ENCODE data around the gene KRTAP5-5.
"Not testable (repeated sequence)": the region's sequence is repeated elsewhere in the genome, so short reads cannot be mapped to it uniquely, and the experiment has no call there.

The KRTAP5-5 gene

GRCh38 chr11:1629326-1630185 lies at the start of gene KRTAP5-5:
Gene KRTAP5-5, plus strand, starts transcription at chr11:1629775. Its CDS starts 66 bp downstream, at chr11:1629841.
- no peak for DNase-seq

DNA sequence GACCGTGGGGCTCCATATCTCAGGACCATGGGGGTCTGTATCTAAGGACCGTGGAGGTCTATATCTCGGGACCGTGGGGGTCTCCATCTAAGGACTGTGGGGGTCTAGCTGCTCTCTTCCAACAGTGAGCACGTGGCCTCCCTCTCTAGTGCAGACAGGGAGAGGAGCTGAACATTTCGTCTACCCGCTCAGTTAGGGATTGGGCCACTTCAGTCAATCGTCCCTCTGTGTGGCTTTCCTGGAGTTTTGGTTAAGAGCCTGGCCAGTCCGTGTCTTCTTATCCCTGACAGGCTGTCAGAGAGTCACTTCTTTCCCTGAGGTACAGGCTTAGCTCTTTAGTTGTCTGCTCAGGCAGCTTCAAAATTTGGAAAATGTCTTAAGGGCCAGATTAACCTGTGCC lies 47.6 kb upstream of the KRTAP5-5 start:
- no peak for DNase-seq

DNA sequence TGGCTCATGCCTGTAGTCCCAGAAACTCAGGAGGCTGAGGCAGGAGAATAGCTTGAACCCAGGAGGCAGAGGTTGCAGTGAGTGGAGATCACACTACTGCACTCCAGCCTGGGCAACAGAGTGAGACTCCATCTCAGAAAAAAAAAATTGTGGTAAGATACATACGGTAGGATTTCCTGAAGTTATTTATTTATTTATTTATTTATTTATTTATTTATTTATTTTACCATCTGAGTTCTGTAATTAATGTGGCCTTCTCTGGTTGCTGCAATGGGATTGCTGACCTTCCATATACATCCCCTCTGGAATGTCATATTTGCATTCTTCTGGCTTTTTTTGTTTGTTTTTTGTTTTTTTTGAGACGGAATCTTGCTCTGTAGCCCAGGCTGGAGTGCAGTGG lies 46.7 kb upstream of the KRTAP5-5 start:
- DNase-seq: not testable (repeated sequence)

DNA sequence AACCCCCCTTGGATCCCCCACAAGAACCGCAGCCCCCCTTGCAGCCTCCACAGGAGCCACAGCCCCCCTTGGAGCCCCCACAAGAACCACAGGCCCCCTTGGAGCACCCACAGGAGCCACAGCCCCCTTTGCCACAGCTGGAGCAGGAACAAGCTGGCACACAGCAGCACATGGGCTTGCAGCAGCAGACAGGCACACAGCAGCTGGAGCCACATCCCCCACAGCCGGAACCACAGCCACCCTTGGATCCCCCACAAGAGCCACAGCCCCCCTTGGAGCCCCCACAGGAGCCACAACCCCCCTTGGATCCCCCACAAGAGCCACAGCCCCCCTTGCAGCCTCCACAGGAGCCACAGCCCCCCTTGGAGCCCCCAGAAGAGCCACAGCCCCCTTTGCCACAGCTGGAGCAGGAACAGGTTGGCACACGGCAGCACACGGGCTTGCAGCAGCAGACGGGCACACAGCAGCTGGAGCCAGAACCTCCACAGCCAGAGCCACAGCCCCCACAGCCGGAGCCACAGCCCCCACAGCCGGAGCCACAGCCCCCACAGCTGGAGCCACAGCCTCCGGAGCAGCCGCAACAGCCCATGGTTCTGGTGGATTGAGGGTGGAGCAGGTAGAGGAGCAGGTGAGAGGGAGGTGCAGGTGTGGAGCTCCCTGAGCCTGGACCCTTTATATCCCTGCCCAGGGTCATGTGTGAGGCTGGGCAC lies 44.8 kb upstream of the KRTAP5-5 start, which contains the start of gene KRTAP5-1:
Gene KRTAP5-1 (minus strand): TSS at position 623 of the 710 bp plus-strand sequence. CDS start 34 bp downstream, at position 589.
- DNase-seq: not testable (repeated sequence)

DNA sequence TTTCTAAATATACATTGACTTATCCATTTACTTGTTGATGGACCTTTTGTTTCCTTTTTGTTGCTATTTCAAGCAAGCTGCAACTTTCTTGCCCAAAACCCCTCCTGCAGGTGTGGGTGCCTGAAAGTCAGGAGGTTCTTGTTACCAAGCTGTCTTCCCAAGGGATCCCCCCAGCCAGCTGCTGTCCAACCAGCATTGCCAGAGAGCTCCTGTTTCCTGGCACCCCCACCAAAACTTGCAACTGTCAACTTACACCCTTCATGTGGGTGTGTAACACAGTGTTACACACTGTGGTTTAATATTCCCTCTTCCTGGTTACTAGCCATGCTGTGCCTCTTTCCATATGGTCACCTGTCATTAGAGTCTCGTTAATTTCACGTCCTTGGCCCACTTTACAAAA lies 42.9 kb upstream of the KRTAP5-5 start:
- no peak for DNase-seq

GRCh38 chr11:1589191-1589963 lies 40.2 kb upstream of the KRTAP5-5 start:
- DNase-seq: not testable (repeated sequence)

DNA sequence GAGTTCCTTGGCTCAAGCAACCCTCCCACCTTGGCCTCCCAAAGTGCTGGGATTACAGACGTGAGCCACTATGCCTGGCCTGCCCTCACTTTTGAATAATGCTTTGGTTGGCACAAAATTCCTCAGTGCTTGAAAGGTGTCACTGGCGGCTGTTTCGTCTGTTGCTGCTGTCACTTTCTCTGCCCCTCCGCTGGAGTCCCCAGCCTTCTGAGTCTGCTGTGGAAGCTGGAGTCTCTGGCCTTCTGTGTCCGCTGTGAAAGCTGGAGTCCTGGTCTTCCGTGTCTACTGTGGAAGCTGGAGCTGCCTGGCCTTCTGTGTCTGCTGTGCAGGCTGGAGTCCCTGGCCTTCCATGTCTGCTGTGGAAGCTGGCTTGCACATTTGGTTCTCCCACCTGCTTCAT lies 39.6 kb upstream of the KRTAP5-5 start:
- DNase-seq: no peak

DNA sequence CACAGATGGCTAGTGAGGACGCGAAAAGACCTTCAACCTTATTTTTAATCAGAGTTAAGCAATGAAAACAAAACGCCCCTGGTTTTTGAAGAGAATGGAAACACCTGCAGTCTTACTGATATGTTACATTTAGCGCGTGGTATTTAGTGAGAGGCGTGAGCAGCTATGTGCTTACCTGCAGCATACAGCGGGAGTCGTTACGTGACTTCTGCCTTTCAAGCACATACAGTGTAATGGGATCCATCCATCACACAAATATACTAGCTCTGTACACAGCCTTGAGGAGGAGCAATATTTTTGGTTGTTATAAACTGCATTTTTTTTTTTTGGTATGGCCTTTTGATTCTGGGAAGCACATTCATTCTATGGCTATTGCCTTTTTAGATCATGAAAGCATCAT lies 36.9 kb upstream of the KRTAP5-5 start:
- no peak for DNase-seq

GRCh38 chr11:1595994-1596575 lies 33.5 kb upstream of the KRTAP5-5 start:
- DNase-seq: not testable (repeated sequence)

DNA sequence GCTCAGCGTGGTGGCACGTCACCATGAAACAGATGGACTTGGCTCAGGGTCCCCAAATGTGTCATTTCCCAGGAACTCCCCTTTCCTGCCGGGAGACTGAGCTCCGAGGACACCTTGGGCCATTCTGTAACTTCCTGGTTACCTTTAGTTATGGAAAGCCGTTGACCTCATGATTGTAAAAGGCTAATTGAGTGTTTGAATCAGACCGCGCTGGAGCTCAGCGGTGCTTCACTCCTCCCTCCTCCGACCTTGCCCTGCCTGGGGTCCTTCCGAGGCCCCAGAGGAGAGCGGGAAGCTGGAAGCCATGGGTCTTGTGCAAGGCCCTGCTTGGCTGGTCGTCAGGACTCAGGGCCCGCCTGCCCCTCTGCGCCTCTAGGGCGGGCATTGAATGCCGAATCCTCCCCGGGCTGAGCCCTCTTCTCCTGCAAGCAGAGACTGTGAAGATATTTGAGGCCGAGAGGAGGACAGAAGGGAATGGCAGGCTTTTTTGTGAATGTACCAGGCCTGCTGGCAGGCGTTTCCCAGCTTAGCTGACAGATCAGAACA lies 32.9 kb upstream of the KRTAP5-5 start:
- DNase-seq: not testable (repeated sequence)

DNA sequence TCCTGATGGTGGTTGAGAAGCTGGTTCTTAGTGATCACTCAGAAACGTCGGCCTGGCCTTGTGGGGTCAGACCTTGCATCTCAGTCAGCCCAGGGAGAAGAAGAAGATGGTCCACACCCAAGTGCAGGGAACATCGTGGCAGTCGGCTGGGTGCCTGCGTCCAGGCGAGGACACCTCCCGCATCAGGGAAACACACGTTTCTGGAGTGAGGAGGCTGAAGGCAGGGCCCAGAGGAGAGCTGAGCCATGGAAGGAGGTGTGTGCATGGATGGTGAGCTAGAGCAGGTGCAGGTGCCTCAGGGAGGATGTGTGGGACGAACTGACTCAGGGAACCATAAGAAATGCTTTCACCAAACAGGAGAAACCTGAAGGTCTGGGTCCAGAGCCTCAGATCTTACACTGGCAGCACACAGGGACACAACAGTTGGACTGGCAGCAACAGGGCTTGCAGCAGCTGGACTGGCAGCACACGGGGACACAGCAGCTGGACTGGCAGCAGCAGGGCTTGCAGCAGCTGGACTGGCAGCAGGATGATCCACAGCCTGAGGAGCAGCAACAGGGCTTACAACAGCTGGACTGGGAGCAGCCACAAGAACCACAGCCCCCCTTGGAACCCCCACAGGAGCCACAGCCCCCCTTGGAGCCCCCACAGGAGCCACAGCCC lies 32.1 kb upstream of the KRTAP5-5 start:
- no peak for DNase-seq

DNA sequence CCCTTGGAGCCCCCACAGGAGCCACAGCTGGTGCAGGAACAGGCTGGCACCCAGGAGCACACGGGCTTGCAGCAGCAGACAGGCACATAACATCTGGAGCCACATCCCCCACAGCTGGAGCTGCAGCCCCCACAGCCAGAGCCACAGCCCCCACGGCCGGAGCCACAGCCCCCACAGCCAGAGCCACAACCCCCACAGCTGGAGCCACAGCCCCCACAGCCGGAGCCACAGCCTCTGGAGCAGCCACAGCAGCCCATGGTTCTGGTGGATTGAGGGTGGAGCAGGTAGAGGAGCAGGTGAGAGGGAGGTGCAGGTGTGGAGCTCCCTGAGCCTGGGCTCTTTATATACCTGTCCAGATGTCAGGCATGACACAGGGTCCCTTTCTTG lies 31.6 kb upstream of the KRTAP5-5 start, which contains the start of gene KRTAP5-2:
Gene KRTAP5-2 (minus strand): TSS at position 301 of the 387 bp plus-strand sequence. CDS start 44 bp downstream, at position 257.
- DNase-seq: no peak

DNA sequence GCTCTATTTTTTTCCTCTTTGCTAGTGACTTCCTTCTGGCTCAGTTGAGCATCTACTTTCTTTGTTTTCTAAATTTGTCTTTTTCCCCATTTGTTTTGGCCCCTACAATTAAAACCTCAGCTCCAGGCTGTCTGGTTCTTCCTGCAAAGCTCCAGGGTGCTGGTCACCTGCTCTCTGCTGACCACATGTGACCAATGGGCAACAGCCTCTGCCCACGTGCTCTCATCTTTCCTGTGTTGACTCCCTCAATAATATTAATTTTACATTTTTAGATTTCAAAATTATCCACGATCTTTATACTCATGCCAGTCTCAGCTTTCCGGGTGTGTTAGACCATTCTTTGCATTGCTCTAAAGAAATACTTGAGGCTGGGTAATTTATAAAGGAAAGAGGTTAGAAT lies 31.2 kb upstream of the KRTAP5-5 start:
- DNase-seq: not testable (repeated sequence)

DNA sequence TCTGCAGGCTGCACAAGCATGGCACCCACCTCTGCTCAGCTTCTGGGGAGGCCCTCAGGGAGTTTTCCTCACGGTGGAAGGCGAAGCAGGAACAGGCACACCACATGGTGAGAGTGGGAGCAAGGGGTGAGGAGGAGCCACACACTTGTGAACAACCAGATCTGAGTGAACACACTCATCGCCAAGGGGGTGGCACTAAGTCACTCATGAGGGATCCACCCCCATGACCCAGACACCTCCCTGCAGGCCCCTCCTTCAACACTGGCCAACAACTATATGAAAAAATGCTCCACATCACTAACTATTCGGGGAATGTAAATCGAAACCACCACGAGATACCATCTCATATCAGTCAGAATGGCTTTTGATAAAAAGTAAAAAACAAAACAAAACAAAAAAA lies 30.8 kb upstream of the KRTAP5-5 start:
- DNase-seq: no peak

DNA sequence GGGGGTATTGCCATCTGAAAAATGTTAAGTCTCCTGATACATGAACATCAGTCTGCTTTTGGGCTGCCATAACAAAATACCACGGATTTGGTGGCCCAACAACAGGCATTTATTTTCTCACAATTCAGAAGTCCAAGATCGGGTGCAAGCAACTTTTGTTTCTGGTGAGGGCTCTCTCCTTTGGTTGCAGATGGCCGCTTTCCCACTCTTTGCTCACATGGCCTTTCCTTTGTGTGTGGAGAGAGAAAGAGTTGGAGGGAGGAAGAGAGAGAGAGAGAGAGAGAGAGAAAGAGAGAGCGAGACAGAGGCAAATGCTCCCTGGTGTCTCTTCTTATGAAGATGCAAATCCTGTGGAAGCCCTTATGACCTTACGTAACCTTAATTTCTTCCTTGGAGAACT lies 28.9 kb upstream of the KRTAP5-5 start:
- DNase-seq: no peak

DNA sequence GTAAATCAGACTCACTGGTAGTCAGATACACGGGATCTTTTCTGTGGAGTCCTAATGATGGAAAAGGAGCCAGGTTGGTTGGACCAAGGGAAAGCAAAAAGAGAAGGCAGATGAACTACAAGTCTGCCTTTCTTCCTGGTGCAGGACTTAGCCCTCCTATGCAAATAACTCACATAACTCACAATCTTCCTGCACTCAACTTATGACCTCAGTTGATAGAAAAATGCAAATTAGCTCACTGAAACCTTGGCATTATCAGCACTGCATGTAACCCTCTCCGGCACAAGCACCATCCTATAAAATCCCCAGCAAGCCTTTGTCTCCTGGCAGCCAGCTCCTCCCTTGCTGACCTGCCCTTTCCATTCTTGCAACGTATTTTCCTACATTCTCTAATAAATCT lies 27.9 kb upstream of the KRTAP5-5 start:
- DNase-seq: not testable (repeated sequence)

DNA sequence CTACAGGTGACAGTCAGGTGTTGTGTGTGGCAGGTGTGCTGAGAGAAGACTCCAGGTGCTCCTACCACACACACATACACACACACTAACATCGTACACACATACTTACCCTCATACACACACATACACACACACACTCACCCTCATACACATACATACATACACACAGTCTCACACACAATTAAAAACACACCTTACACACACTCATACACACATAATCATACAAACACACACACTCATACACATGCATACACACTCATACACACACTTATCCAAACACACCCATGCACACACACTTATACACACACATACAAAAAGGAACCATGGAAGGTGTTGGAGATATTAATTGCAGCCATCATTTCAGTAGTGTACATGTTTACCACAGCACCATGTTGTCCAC lies 25.9 kb upstream of the KRTAP5-5 start:
- no peak for DNase-seq

GRCh38 chr11:1604181-1604580 lies 25.4 kb upstream of the KRTAP5-5 start:
- DNase-seq: no peak

DNA sequence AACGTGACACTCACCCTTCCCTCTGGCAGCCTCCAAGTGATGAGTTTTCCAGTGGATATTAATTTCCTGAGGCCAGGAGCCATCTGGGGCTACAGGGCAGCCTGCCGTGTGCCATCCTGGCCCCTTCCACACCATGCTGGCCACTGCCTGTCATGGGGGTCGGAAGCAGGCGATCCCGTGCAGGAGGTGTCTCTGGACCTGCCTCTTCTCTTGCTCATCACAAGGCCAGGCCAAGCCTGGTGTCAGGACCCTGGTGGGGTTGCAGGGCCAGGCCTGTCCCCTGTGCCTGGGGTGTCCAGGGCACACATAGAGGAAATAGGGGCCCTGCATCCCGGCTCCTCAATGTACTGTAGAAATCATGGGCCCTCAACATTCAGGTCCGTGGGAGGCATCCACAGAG lies 24.9 kb upstream of the KRTAP5-5 start:
- no peak for DNase-seq

DNA sequence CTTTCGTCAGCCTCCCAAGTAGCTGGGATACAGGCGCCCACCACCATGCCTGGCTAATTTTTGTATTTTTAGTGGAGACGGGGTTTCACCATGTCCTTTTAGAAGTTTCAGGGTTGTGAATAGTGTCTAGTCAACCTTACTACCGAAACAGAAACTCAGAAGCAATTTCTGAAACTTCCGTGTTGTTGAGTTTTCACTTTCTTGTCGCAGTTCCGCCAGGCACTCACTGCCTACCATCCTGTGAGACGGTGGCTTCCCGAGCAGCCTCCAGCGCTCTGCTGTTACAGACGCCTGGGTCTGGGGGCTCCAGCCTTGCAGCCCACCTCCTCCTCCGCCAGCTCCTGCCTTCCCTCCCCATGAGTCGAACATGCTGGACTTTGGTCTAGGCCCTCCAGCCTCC lies 23.7 kb upstream of the KRTAP5-5 start:
- not testable (repeated sequence) for DNase-seq

DNA sequence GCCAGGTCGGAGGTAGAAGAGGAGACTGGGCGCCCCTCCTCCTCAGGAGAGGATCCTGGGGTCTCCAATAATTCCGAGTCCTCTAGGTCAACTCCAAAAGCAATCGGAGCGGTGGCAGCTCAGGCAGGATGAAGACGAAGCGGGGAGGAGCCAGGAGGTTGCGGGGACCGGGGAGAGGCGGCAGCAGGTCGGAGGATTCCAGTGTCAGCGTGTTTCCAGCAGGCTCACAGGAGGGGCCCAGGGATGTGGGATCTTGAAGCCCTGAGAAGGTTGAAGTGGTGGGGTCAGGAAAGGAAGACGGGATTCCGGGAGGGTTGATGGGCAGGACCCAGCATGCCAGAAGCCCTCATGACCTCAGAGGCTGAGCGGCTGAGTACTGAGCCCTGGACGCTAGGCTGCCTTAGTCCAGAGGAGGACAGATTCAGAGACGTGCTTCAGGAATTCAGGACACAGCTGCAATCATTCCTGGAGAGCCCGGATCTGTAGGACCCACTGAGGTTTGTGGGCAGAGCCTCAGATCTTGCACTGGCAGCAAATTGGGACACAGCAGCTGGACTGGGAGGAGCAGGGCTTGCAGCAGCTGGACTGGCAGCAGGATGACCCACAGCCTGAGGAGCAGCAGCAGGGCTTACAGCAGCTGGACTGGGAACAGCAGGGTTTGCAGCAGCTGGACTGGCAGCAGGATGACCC lies 22.3 kb upstream of the KRTAP5-5 start:
- DNase-seq: not testable (repeated sequence)

Data from amniotic stem cell (primary cell).